ENCODE measurements around the gene CCNK. TPM values are rescaled to one million over a fixed set of nuclear protein-coding genes. Genes with fewer than 3 reads are reported as not detected.
A peak's percentile ranks its signal among the peaks of the same experiment; 100 is the strongest.

Gene CCNK
- total RNA-seq, 1 experiment from 2014 or later, result 80.1 TPM

DNA sequence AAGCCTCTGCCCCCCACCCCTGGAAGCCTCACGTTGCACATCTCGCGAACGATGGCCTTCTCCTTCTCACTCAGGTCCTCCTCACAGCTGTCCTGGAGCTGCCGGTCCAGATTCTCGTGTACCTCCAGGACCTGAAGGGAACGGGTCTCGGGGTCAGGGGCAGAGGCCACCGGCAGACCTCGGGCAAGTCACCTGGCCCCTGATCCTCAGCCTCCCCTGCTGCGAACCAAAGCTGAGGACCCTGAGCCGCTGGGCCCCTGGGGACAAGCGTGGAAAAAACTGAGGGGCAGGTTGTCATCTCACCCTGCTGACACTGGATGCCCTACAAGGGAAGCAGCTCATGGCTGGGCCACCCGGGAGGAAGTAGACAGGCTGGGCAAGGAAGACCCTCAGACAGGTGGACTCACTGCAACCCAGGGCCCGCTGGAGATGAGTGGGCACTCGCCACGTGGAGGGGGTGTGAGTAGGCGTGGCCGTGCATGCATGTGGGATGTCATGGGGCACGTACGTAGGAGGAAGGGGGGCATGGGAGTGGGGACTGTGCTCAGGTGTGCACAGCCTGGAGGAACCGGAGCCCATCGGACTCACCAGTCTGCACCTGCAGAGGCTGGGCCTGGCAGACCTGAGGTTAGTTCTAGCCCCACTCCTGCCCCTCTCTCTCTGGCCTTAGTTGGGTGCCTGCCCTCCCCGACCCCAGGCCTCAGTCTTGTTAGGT is 35.1 kb downstream of the CCNK start:
- H2BK15ac ChIP-seq (ENCODE audit: low read depth, low read length), result no peak overlapping the region
- H2AK5ac ChIP-seq (ENCODE audit: insufficient read length, low read length), result no peak overlapping the region
- H3K4me1 ChIP-seq (ENCODE audit: insufficient read depth, low read length), result no peaks in the 10 kb centered on the region
- no peak overlapping the region for H3K23ac ChIP-seq (ENCODE audit: insufficient read length, low read depth, low read length)
- Mint-ChIP-seq H3K4me3 (no peak overlapping the region), H3K27me3 (ENCODE audit: low read depth) (no peaks in the 10 kb centered on the region), H3K27ac (no peak overlapping the region), H3K36me3 (ENCODE audit: insufficient read depth in 1 of 3, low read depth in 3 of 3) (peaks cover 0 to 13% (median 7%) of the 10 kb centered on the region in 3 experiments; a peak in 4 of 7 replicates), H3K9me3 (no peaks in the 10 kb centered on the region), H3K4me1 (peaks cover 6 to 8% of the 10 kb centered on the region in 2 experiments; a peak in 3 of 4 replicates)
- H3K4ac ChIP-seq (ENCODE audit: low read depth, low read length), result no peak overlapping the region
- H3K56ac ChIP-seq (ENCODE audit: insufficient read length, low read depth, low read length), result no peak overlapping the region
- H4K91ac ChIP-seq (ENCODE audit: insufficient read length, low read depth, low read length), result no peak overlapping the region
- no peak overlapping the region for H2BK20ac ChIP-seq (ENCODE audit: low read depth, low read length, poor library complexity, severe bottlenecking)
- WGBS (ENCODE audit: extremely low coverage, insufficient read length, low lambda C conversion rate), result no CpG with 5 or more reads among the region's 24 CpGs
- no peak overlapping the region for H4K8ac ChIP-seq (replicated peaks; ENCODE audit: insufficient read length, low read depth, low read length)
- peak; percentile 26 for DNase-seq
- no peak overlapping the region for H2BK120ac ChIP-seq (ENCODE audit: low read depth, low read length, poor library complexity, severe bottlenecking)
- peaks cover 3% of the 10 kb centered on the region for H4K20me1 ChIP-seq (ENCODE audit: control insufficient read depth, insufficient read depth, insufficient read length)
- no peak overlapping the region for H2BK12ac ChIP-seq (ENCODE audit: insufficient read length, low read depth, low read length)
- H2AFZ ChIP-seq (ENCODE audit: low read length), result no peak overlapping the region
- no peaks in the 10 kb centered on the region for H3K27me3 ChIP-seq (ENCODE audit: insufficient read depth, low read length)
- no peak overlapping the region for H2BK5ac ChIP-seq (ENCODE audit: insufficient read length, low read length)
- no peak overlapping the region for H3T11ph ChIP-seq (ENCODE audit: low read length)
- no peaks in the 10 kb centered on the region for H3K9me3 ChIP-seq (ENCODE audit: control insufficient read depth, low read depth, low read length)
- TF ChIP-seq, protein P1, sequence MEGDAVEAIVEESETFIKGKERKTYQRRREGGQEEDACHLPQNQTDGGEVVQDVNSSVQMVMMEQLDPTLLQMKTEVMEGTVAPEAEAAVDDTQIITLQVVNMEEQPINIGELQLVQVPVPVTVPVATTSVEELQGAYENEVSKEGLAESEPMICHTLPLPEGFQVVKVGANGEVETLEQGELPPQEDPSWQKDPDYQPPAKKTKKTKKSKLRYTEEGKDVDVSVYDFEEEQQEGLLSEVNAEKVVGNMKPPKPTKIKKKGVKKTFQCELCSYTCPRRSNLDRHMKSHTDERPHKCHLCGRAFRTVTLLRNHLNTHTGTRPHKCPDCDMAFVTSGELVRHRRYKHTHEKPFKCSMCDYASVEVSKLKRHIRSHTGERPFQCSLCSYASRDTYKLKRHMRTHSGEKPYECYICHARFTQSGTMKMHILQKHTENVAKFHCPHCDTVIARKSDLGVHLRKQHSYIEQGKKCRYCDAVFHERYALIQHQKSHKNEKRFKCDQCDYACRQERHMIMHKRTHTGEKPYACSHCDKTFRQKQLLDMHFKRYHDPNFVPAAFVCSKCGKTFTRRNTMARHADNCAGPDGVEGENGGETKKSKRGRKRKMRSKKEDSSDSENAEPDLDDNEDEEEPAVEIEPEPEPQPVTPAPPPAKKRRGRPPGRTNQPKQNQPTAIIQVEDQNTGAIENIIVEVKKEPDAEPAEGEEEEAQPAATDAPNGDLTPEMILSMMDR (conservative IDR thresholded peaks at IDR 0.05), result no peak
- no peaks in the 10 kb centered on the region for H3K79me1 ChIP-seq (ENCODE audit: insufficient read depth, low read depth, low read length, poor library complexity, severe bottlenecking)
- H3K4me2 ChIP-seq (ENCODE audit: insufficient read depth, insufficient read length, low read length), result no peak overlapping the region
- no peaks in the 10 kb centered on the region for H3K79me2 ChIP-seq (ENCODE audit: insufficient read depth, low read length)
- H3K18ac ChIP-seq (ENCODE audit: insufficient read length, low read depth, low read length), result no peak overlapping the region
- H3K9ac ChIP-seq (ENCODE audit: extremely low read depth, insufficient read length, low read length), result no peak overlapping the region
- H3K23me2 ChIP-seq (ENCODE audit: insufficient read length, low read depth, low read length, poor library complexity, severe bottlenecking), result no peaks in the 10 kb centered on the region
- no peak overlapping the region for H3K14ac ChIP-seq (ENCODE audit: insufficient read depth, low read length)
- H3K27ac ChIP-seq (ENCODE audit: insufficient read length, low read depth, low read length), result no peak overlapping the region
- H4K5ac ChIP-seq (ENCODE audit: insufficient read length, low read depth, low read length), result no peak overlapping the region
